SK-N-SH (cell line): ENCODE results near the gene CLVS2. TPM values are rescaled to one million over a fixed set of nuclear protein-coding genes. Genes with fewer than 3 reads are reported as not detected.

Experiments
- CTCF ChIA-PET: fragments of 300-600, 350-600 bp; formaldehyde crosslinking; extraction: SDS; loops from one replicate; lab custom pipeline; 2021; lab: Yijun Ruan, JAX
- POLR2A ChIA-PET: fragments of 350-600 bp; sonication (Branson Sonifier 250); formaldehyde crosslinking; extraction: SDS; loops from one replicate; lab custom pipeline; 2020; ENCODE audit warnings: antibody characterized with exemption, inconsistent platforms; lab: Yijun Ruan, JAX
- DNase-seq: peaks from one replicate; pipeline ENCODE4 v3.0.0; 2012
- H2AFZ ChIP-seq: fragments of 200-600 bp; sonication (generic); 2 replicates; pipeline ENCODE4 v1.8.1; 2016; ENCODE audit warnings: antibody characterized with exemption, mild to moderate bottlenecking, low read depth
- H3F3A ChIP-seq: fragments of 200-600 bp; sonication (generic); replicated peaks from 2 replicates; pipeline ENCODE3; 2016; ENCODE audit warnings: antibody characterized with exemption, mild to moderate bottlenecking; ENCODE audit not compliant: insufficient read depth
- H3K27ac ChIP-seq, 2 experiments: fragments of 200-500 bp in 1 of 2; fragments of 200-600 bp in 1 of 2; sonication (Bioruptor generic) in 1 of 2; sonication (generic), shearing (Covaris generic) in 1 of 2; 2 replicates each; pipeline versions ENCODE4 v1.5.1 to v1.6.1; 2014 to 2016; ENCODE audit warnings: low read depth in 2 of 2, inconsistent platforms in 1 of 2, low read length in 1 of 2, mild to moderate bottlenecking in 1 of 2, mixed read lengths in 1 of 2
- H3K27me3 ChIP-seq: fragments of 200-600 bp; sonication (generic), shearing (Covaris generic); 2 replicates; pipeline ENCODE4 v1.6.1; 2016; ENCODE audit warnings: mixed run types; ENCODE audit not compliant: insufficient read depth
- H3K36me3 ChIP-seq, 2 experiments: fragments of 200-500 bp in 1 of 2; fragments of 200-600 bp in 1 of 2; sonication (Bioruptor generic) in 1 of 2; sonication (generic) in 1 of 2; replicated peaks in 1 of 2; 2 replicates each; pipeline versions ENCODE3 to v1.5.1; 2014 to 2016; ENCODE audit warnings: low read length in 1 of 2, mild to moderate bottlenecking in 1 of 2; ENCODE audit not compliant: insufficient read depth in 2 of 2, control insufficient read depth in 1 of 2
- H3K4me1 ChIP-seq, 2 experiments: fragments of 200-500 bp in 1 of 2; fragments of 200-600 bp in 1 of 2; sonication (Bioruptor generic) in 1 of 2; sonication (generic), shearing (Covaris generic) in 1 of 2; 2 replicates each; pipeline versions ENCODE4 v1.5.1 to v1.6.1; 2014 to 2016; ENCODE audit warnings: low read depth in 1 of 2, low read length in 1 of 2, mixed run types in 1 of 2; ENCODE audit not compliant: insufficient read depth in 2 of 2, control insufficient read depth in 1 of 2
- H3K4me2 ChIP-seq: fragments of 200-600 bp; sonication (generic), shearing (Covaris generic); 2 replicates; pipeline ENCODE4 v1.6.1; 2017; ENCODE audit warnings: mixed run types
- H3K4me3 ChIP-seq, 2 experiments: fragments of 200-500 bp in 1 of 2; fragments of 200-600 bp in 1 of 2; sonication (Bioruptor generic) in 1 of 2; sonication (generic), shearing (Covaris generic) in 1 of 2; 2 replicates each; pipeline versions ENCODE4 v1.5.1 to v1.8.1; 2014 to 2016; ENCODE audit warnings: low read depth in 2 of 2, inconsistent platforms in 1 of 2, low read length in 1 of 2, mild to moderate bottlenecking in 1 of 2, mixed read lengths in 1 of 2, moderate library complexity in 1 of 2
- H3K79me2 ChIP-seq: fragments of 200-600 bp; sonication (generic); 2 replicates; pipeline ENCODE4 v1.8.1; 2017; ENCODE audit warnings: mild to moderate bottlenecking; ENCODE audit not compliant: insufficient read depth
- H3K9ac ChIP-seq: fragments of 200-600 bp; sonication (generic); 2 replicates; pipeline ENCODE4 v1.6.1; 2017; ENCODE audit warnings: mixed run types
- H3K9me2 ChIP-seq: fragments of 200-600 bp; sonication (generic); 2 replicates; pipeline ENCODE4 v1.6.1; 2017; ENCODE audit warnings: mixed run types
- H3K9me3 ChIP-seq: fragments of 200-600 bp; sonication (generic); 2 replicates; pipeline ENCODE4 v1.6.1; 2017; ENCODE audit warnings: mixed run types, mild to moderate bottlenecking, moderate library complexity
- H4K20me1 ChIP-seq: fragments of 200-600 bp; sonication (generic); 2 replicates; pipeline ENCODE4 v1.6.1; 2017; ENCODE audit warnings: mild to moderate bottlenecking, mixed run types; ENCODE audit not compliant: insufficient read depth
- ELF1 ChIP-seq: IDR thresholded peaks from 2 replicates; pipeline ENCODE4 v1.4.0; 2012
- EZH2phosphoT487 ChIP-seq: fragments of 200-600 bp; sonication (generic); IDR thresholded peaks from 2 replicates; pipeline ENCODE4 v1.6.1; 2017; ENCODE audit warnings: low read depth, mixed run types, mild to moderate bottlenecking, antibody characterized with exemption, moderate library complexity, borderline replicate concordance
- FOSL2 ChIP-seq: IDR thresholded peaks from 2 replicates; pipeline ENCODE4 v1.4.0; 2012; ENCODE audit warnings: low read depth, mild to moderate bottlenecking, moderate library complexity, borderline replicate concordance
- JUND ChIP-seq: IDR thresholded peaks from 2 replicates; pipeline ENCODE4 v1.4.0; 2012
- MAX ChIP-seq: IDR thresholded peaks from 2 replicates; pipeline ENCODE4 v1.4.0; 2012; ENCODE audit warnings: low read depth
- MXI1 ChIP-seq: IDR thresholded peaks from 2 replicates; pipeline ENCODE4 v1.6.1; 2012; ENCODE audit warnings: mild to moderate bottlenecking, low read depth, low read length, improper control_type of control experiment
- NFIC ChIP-seq: IDR thresholded peaks from 2 replicates; pipeline ENCODE4 v1.4.0; 2012; ENCODE audit warnings: borderline replicate concordance
- NRF1 ChIP-seq: IDR thresholded peaks from 2 replicates; pipeline ENCODE4 v1.6.1; 2012; ENCODE audit warnings: low read depth, mild to moderate bottlenecking, low read length
- USF2 ChIP-seq: fragments of 150-350 bp; IDR thresholded peaks from 2 replicates; pipeline ENCODE4 v1.6.1; 2017; ENCODE audit warnings: antibody characterized with exemption, low read length, low read depth, borderline replicate concordance
- YY1 ChIP-seq: IDR thresholded peaks from 2 replicates; pipeline ENCODE4 v1.4.0; 2012; ENCODE audit warnings: low read depth, mild to moderate bottlenecking
- WGBS: methylation state at CpG from one replicate; pipeline ENCODE4 v1.1.6; 2017; ENCODE audit warnings: low lambda C conversion rate; 5-methylcytosine and 5-hydroxymethylcytosine counted together
- polyA plus RNA-seq, 3 experiments: library from polyadenylated mRNA; depleted of rRNA; stranded (reverse); fragments of >200 nt; gene quantifications; 2 replicates each; pipeline ENCODE4 v1.2.3, GENCODE V29; 2012

The CLVS2 gene
- polyA plus RNA-seq, 1 of the 3 experiments (the other 2 are of a cell fraction), result 0.05 TPM

GRCh38 chr6:123007885-123008284 is 11.8 kb downstream of the CLVS2 start (continued):
- TF ChIP-seq YY1 (no peak), NFIC (no peak)
- TF ChIP-seq, all 33 proteins: peak for 0

- no peaks in the 10 kb centered on the region for H4K20me1 ChIP-seq
- POLR2A ChIA-PET, result no interaction called here
- H3K9ac ChIP-seq, result no peak overlapping the region
- H3K36me3 ChIP-seq, result no peaks in the 10 kb centered on the region
- no peaks in the 10 kb centered on the region; the same call in 1 of the 2 replicates for H3K27me3 ChIP-seq
- no peak overlapping the region for H3K4me2 ChIP-seq
- no peaks in the 10 kb centered on the region for H3K9me2 ChIP-seq
- no peak overlapping the region for H3K4me3 ChIP-seq
- no peaks in the 10 kb centered on the region for H3F3A ChIP-seq
- no peak overlapping the region; a peak in 1 of 4 replicates for H3K27ac ChIP-seq
- WGBS, result 38% methylated on average over 2 of the region's 2 CpGs
- H3K79me2 ChIP-seq, result no peaks in the 10 kb centered on the region
- no peaks in the 10 kb centered on the region for H3K9me3 ChIP-seq
- no peak overlapping the region for H2AFZ ChIP-seq
- DNase-seq, result no peak
- peaks cover 0 to 3% of the 10 kb centered on the region in 2 experiments; a peak in 2 of 4 replicates for H3K4me1 ChIP-seq
- CTCF ChIA-PET, result no interaction called here
- TF ChIP-seq FOSL2 (no peak), ELF1 (no peak), MAX (no peak), NRF1 (no peak)
Measured at GRCh38 chr6:123009059-123009458, 13.0 kb downstream of the CLVS2 start.

GRCh38 chr6:123014835-123015234 is 18.8 kb downstream of the CLVS2 start:
- no peak for TF ChIP-seq ELF1
- no peak for TF ChIP-seq MXI1
- no peak for TF ChIP-seq JUND
- no peak for TF ChIP-seq USF2
- TF ChIP-seq NFIC, result no peak
- no peak for TF ChIP-seq EZH2phosphoT487
- H3K9ac ChIP-seq, result no peak overlapping the region
- no peaks in the 10 kb centered on the region for H3K79me2 ChIP-seq
- H3K36me3 ChIP-seq, result no peaks in the 10 kb centered on the region
- H2AFZ ChIP-seq, result no peak overlapping the region
- H3K27me3 ChIP-seq, result no peaks in the 10 kb centered on the region
- ChIA-PET POLR2A (no interaction called here), CTCF (no interaction called here)
- no peaks in the 10 kb centered on the region for H3F3A ChIP-seq
- no peak for DNase-seq
- no peaks in the 10 kb centered on the region for H4K20me1 ChIP-seq
- no peaks in the 10 kb centered on the region for H3K9me2 ChIP-seq
- H3K4me1 ChIP-seq, result no peaks in the 10 kb centered on the region; a peak in 1 of 4 replicates
- H3K27ac ChIP-seq, result no peak overlapping the region
- H3K9me3 ChIP-seq, result no peaks in the 10 kb centered on the region
- no peak overlapping the region for H3K4me3 ChIP-seq
- H3K4me2 ChIP-seq, result no peak overlapping the region
